ENCODE results near the gene MORF4L1. TPM values are rescaled to one million over a fixed set of nuclear protein-coding genes. Genes with fewer than 3 reads are reported as not detected.

Gene MORF4L1
- total RNA-seq, 2 donors from 2014 or later = 94.2 to 152 TPM

DNA sequence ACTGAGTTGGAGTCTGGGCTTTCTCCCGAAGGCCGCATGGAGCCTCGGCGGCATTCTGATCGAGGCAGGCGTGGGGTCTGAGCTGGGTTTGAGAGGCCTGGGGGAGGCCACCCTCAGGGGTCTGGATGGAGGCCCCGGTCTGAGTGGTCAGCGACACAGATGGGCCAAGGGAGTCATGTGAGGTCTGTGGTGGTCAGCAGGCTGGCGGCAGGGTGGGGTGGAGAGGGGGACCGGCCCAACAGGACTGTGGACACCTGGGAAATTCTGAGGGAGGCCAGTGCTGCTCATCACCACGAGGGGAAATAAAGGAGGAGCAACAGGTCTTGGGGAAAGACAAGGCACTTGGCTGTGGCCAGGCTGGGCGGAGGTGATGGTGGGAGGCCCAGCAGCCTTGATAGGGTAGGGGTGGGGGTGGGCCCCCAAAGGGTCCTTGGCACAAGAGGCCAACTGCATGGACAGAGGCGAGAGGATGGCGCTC is 56.0 kb downstream of the MORF4L1 start:
- no peak for ATAC-seq

DNA sequence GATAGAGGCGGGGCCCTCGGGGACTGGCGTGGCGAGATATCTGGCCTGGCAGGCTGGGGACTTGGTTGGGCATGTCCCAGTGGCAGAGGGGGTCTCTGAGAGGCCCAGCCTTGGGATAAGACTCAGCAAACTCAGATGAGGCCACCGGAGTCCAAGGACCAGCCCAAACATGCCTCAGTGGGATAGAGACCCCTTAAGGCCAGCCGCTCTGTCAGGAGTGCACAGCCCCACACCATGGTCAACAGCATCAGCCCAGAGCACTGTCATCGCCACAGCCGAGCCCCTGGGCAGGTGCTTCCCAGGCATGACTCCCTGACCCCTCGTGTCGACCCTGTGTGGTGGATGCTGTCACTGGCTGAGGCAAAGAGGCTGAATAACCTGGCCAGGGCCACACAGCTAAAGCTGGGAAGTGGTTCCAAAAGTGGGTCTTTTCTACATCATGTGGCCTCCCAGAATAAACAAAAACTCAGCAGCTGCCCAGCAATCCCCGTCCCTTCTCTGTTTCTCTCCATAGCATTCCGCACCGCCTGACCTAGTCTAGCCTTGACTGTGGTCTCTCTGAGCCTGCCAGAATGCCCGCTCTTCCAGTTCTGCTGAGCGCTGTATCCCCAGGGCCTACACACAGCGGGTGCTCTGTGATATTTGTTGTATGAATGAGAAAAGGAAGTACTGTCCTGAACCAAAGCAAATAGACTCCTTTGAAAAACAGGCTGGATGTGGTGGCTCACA is 57.0 kb downstream of the MORF4L1 start:
- intact Hi-C loops (cut with DNase I) = no loop called here
- Histone ChIP-seq H3K4me3 (no peak overlapping the region), H3K4me1 (no peaks in the 10 kb centered on the region), H3K27ac (no peak overlapping the region), H3K27me3 (no peaks in the 10 kb centered on the region), H3K9me3 (no peaks in the 10 kb centered on the region), H3K36me3 (replicated peaks in 1 of 2; ENCODE audit: insufficient read depth in 1 of 2, low read depth in 2 of 2) (peaks cover 0 to 14% of the 10 kb centered on the region in 2 donors)
- TF ChIP-seq, protein P1, sequence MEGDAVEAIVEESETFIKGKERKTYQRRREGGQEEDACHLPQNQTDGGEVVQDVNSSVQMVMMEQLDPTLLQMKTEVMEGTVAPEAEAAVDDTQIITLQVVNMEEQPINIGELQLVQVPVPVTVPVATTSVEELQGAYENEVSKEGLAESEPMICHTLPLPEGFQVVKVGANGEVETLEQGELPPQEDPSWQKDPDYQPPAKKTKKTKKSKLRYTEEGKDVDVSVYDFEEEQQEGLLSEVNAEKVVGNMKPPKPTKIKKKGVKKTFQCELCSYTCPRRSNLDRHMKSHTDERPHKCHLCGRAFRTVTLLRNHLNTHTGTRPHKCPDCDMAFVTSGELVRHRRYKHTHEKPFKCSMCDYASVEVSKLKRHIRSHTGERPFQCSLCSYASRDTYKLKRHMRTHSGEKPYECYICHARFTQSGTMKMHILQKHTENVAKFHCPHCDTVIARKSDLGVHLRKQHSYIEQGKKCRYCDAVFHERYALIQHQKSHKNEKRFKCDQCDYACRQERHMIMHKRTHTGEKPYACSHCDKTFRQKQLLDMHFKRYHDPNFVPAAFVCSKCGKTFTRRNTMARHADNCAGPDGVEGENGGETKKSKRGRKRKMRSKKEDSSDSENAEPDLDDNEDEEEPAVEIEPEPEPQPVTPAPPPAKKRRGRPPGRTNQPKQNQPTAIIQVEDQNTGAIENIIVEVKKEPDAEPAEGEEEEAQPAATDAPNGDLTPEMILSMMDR (IDR thresholded peaks at IDR 0.05) = no peak
- TF ChIP-seq POLR2A (IDR thresholded peaks at IDR 0.05) = no peak
- no peak for ATAC-seq
- no peak for DNase-seq
- WGBS, 2 donors = 91 to 93% methylated on average over 11 to 16 of the region's 16 CpGs

More for the DNA sequence above, 56.0 kb downstream of the MORF4L1 start:
- TF ChIP-seq, protein P1 (IDR thresholded peaks at IDR 0.05) = no peak
- TF ChIP-seq POLR2A (IDR thresholded peaks at IDR 0.05) = no peak
- no peak for DNase-seq
- H3K9me3 ChIP-seq = no peaks in the 10 kb centered on the region
- H3K4me1 ChIP-seq = no peaks in the 10 kb centered on the region
- no peak overlapping the region for H3K4me3 ChIP-seq
- H3K36me3 ChIP-seq (replicated peaks in 1 of 2; ENCODE audit: insufficient read depth in 1 of 2, low read depth in 2 of 2) = peaks cover 0 to 5% of the 10 kb centered on the region in 2 donors
- intact Hi-C loops (cut with DNase I) = no loop called here
- H3K27me3 ChIP-seq = no peaks in the 10 kb centered on the region
- H3K27ac ChIP-seq = no peak overlapping the region
- WGBS, 2 donors = 91 to 94% methylated on average over 13 to 14 of the region's 14 CpGs

DNA sequence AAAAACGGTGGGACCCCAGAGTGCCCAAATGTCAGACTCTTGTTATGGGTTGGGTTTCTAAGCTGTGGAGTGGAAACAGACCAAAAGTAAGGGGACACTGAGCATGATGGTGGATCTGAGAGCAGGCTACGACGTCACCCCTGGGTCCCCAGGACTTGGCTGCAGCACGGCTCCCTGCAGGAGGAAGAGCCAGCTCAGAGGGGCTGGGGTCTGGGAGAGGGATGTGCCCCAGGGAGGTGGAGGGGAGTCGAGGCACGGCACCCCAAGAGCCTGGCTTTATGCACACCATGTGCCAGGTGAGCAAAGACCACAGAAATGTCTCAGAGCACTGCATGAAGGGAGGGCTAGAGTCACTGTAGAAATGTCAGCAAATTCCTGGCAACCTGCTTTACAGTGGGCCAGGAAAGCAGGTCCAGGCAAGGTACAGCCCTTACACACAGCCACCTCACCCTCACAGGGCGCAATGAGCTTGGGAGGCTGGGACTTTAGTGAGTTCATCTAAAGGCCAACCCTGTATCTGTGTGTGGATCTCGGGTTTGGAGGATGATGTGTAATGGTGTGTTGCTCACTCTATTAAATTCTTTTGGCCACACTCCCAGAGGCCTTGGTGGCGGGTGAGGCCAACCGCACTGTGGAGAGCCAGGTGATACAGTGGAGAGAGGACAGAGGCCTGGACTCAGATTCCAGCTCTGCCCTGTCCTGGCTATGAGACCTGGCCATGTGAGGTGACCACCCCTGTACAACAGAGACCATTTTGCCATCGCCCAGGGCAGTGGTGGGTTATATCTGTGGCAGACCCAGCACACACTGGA is 58.1 kb downstream of the MORF4L1 start:
- Histone ChIP-seq H3K36me3 (replicated peaks in 1 of 2; ENCODE audit: insufficient read depth in 1 of 2, low read depth in 2 of 2) (peaks cover 0 to 14% of the 10 kb centered on the region in 2 donors), H3K27ac (no peak overlapping the region), H3K27me3 (no peaks in the 10 kb centered on the region), H3K4me1 (no peaks in the 10 kb centered on the region), H3K9me3 (no peaks in the 10 kb centered on the region), H3K4me3 (no peak overlapping the region)
- ATAC-seq (no peak), DNase-seq (no peak)
- 69 to 79% methylated on average over 9 to 11 of the region's 11 CpGs for WGBS, 2 donors
- TF ChIP-seq, protein P1 (IDR thresholded peaks at IDR 0.05) = no peak
- TF ChIP-seq POLR2A (IDR thresholded peaks at IDR 0.05) = no peak
- intact Hi-C loops (cut with DNase I) = no loop called here

DNA sequence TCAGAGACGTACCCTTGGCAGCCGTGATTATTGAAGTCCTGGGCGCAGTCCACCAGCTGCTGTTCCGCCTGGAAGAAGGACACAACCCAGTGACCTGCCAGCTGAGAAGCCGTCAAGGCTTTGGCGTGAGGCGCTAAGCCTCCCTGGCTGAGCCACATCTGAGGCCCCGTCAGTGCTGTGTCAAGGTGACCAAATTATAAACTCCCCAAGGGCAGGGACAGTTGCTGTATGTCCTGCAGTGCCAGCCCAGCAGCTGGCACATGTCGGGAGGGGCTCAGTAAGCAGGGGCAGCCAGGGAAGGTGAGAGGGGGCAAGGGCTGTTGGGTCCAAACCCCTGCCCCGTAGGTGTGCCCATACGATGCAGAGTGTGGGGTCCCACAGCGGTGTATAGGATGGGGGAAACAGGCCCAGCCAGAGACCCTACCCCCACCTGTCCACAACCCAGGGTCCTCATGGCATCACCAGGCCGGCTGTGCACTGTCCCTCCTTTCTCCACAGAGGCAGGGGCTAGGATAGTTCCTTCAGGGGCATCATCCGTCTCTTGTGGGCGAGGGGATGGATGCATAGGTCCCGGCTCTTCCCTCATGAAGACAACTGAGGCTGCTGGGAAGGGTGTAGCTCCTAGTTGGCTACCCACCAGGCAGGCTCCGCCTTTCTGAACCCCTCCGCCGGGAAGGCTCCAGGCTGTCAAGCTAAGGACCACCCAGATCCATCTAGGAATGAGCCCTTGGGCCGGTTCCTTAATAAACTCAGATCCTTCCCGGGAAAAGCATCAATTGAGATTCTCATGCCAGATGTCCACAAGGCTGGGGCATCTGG is 59.0 kb downstream of the MORF4L1 start:
- no peak for DNase-seq
- WGBS, 2 donors = 88 to 92% methylated on average over 5 to 19 of the region's 21 CpGs
- H3K36me3 ChIP-seq (replicated peaks in 1 of 2; ENCODE audit: insufficient read depth in 1 of 2, low read depth in 2 of 2) = peaks cover 0 to 11% of the 10 kb centered on the region in 2 donors
- no peak for TF ChIP-seq POLR2A (IDR thresholded peaks at IDR 0.05)
- TF ChIP-seq, protein P1 (IDR thresholded peaks at IDR 0.05) = no peak
- H3K9me3 ChIP-seq = no peaks in the 10 kb centered on the region
- ATAC-seq = no peak
- intact Hi-C loops (cut with DNase I) = no loop called here
- H3K4me1 ChIP-seq = no peaks in the 10 kb centered on the region
- no peak overlapping the region for H3K27ac ChIP-seq
- no peak overlapping the region for H3K4me3 ChIP-seq
- no peaks in the 10 kb centered on the region for H3K27me3 ChIP-seq

All from body of pancreas (tissue), 4 donors.